Mammary epithelial cell (primary cell): ENCODE measurements around the gene PTER.

Experiments used
- EZH2 ChIP-seq: IDR thresholded peaks from 2 replicates; pipeline ENCODE4 v1.6.1; 2012; ENCODE audit warnings: low read length, inconsistent platforms, borderline replicate concordance
- TF ChIP-seq, protein P1 (sequence below), 2 donors: IDR thresholded peaks in 1 of 2; conservative IDR thresholded peaks in 1 of 2; 2 replicates each; pipeline ENCODE4 v1.5.1; 2011 to 2012; ENCODE audit warnings: inconsistent platforms in 2 of 2, low read length in 2 of 2, mild to moderate bottlenecking in 2 of 2, control low read depth in 1 of 2, low read depth in 1 of 2; ENCODE audit not compliant: insufficient read depth in 1 of 2; ENCODE audit errors: extremely low read depth in 1 of 2

DNA sequence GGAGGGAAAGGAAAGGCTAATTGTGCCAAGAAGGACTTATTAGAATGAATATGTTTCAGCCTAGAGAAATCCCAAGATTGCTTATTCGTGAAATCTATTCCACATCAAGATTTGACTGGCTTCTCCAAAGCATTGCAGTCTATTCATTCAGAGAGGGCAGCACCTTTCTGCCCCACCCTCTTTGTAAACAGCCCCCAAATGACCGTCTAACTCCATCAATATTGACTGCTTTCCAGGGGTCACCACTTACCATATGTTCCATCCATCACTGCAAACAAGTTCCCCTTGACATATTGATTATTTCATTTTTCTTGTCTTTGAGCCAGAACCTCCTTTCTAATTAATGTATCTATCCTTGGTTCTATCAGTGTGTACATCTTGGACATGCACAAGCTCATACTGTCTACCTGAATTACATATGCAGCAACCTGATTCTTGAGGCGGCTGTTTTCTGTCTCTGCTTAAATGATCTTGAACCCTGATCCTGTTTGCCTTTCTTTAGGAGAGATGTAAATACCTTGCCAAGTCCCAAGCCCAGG lies 44.2 kb upstream of the PTER start:
- TF ChIP-seq, protein P1, sequence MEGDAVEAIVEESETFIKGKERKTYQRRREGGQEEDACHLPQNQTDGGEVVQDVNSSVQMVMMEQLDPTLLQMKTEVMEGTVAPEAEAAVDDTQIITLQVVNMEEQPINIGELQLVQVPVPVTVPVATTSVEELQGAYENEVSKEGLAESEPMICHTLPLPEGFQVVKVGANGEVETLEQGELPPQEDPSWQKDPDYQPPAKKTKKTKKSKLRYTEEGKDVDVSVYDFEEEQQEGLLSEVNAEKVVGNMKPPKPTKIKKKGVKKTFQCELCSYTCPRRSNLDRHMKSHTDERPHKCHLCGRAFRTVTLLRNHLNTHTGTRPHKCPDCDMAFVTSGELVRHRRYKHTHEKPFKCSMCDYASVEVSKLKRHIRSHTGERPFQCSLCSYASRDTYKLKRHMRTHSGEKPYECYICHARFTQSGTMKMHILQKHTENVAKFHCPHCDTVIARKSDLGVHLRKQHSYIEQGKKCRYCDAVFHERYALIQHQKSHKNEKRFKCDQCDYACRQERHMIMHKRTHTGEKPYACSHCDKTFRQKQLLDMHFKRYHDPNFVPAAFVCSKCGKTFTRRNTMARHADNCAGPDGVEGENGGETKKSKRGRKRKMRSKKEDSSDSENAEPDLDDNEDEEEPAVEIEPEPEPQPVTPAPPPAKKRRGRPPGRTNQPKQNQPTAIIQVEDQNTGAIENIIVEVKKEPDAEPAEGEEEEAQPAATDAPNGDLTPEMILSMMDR (conservative IDR thresholded peaks at IDR 0.05 in 1 of 2, IDR thresholded peaks at IDR 0.05 in 1 of 2; ENCODE audit: extremely low read depth in 1 of 2, insufficient read depth in 1 of 2, low read depth in 1 of 2, low read length in 2 of 2), result no peak
- TF ChIP-seq EZH2, result no peak
